ENCODE results near the gene NETO1. TPM values are rescaled to one million over a fixed set of nuclear protein-coding genes. Genes with fewer than 3 reads are reported as not detected.

Gene NETO1
- total RNA-seq, 1 donor from 2014 or later: 19.8 TPM

GRCh38 chr18:72908181-72908580 lies 40.4 kb upstream of the NETO1 start:
- FAIRE-seq: no peak
- Histone ChIP-seq H3K4me2 (ENCODE audit: low read length) (no peak overlapping the region), H4K20me1 (ENCODE audit: insufficient read depth, low read length) (no peaks in the 10 kb centered on the region), H3K27me3 (ENCODE audit: insufficient read depth, low read length) (no peaks in the 10 kb centered on the region), H3K9ac (ENCODE audit: low read length) (no peak overlapping the region), H2AFZ (ENCODE audit: low read depth, low read length) (no peak overlapping the region), H3K4me3 (ENCODE audit: insufficient read depth, low read depth, low read length) (no peak overlapping the region), H3K79me2 (ENCODE audit: insufficient read depth, low read length) (no peaks in the 10 kb centered on the region), H3K9me3 (ENCODE audit: insufficient read depth, low read depth, low read length) (no peaks in the 10 kb centered on the region), H3K4me1 (ENCODE audit: insufficient read depth, low read length) (no peaks in the 10 kb centered on the region), H3K36me3 (ENCODE audit: insufficient read depth, low read length) (no peaks in the 10 kb centered on the region), H3K27ac (ENCODE audit: low read depth, low read length) (no peak overlapping the region)
- no peak for TF ChIP-seq EZH2 (IDR thresholded peaks at IDR 0.05; ENCODE audit: insufficient read depth, low read length)
- TF ChIP-seq CTCF (IDR thresholded peaks at IDR 0.05; ENCODE audit: insufficient read depth, low read depth, low read length): no peak
- no peak overlapping the region for H3K27ac Mint-ChIP-seq (ENCODE audit: unreplicated experiment)
- H3K36me3 Mint-ChIP-seq (ENCODE audit: low read depth, unreplicated experiment): no peaks in the 10 kb centered on the region
- no peak overlapping the region for H3K4me3 Mint-ChIP-seq (ENCODE audit: unreplicated experiment)
- peaks cover 3% of the 10 kb centered on the region for H3K27me3 Mint-ChIP-seq (ENCODE audit: low read depth, unreplicated experiment)
- H3K4me1 Mint-ChIP-seq (ENCODE audit: low read depth, unreplicated experiment): no peaks in the 10 kb centered on the region
- no peaks in the 10 kb centered on the region for H3K9me3 Mint-ChIP-seq (ENCODE audit: unreplicated experiment)
- peak; percentile 7 for DNase-seq (ENCODE audit: low read depth)

DNA sequence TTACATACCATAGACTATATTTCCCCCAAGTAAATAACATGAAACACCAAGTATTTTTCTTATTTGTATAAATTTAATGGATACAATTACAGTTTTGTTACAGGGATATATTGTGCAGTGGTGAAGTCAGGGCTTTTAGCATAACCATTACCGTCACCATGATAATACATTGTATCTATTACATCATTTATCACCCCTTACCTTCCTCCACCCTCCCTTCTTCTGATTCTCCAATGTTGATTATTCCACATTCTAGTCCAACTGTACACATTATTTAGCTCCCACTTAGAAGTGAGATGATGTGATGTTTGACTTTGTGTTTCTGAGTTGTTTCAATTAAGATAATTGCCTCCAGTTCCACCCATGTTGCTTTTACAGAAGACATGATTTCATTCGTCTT lies 35.2 kb upstream of the NETO1 start:
- H3K36me3 ChIP-seq (ENCODE audit: insufficient read depth, low read length): no peaks in the 10 kb centered on the region
- no peak for FAIRE-seq
- H2AFZ ChIP-seq (ENCODE audit: low read depth, low read length): no peak overlapping the region
- H3K79me2 ChIP-seq (ENCODE audit: insufficient read depth, low read length): no peaks in the 10 kb centered on the region
- H3K9ac ChIP-seq (ENCODE audit: low read length): no peak overlapping the region
- H3K4me3 ChIP-seq (ENCODE audit: insufficient read depth, low read depth, low read length): no peak overlapping the region
- H3K4me1 Mint-ChIP-seq (ENCODE audit: low read depth, unreplicated experiment): peaks cover 9% of the 10 kb centered on the region
- H3K27me3 ChIP-seq (ENCODE audit: insufficient read depth, low read length): no peaks in the 10 kb centered on the region
- H3K9me3 ChIP-seq (ENCODE audit: insufficient read depth, low read depth, low read length): no peaks in the 10 kb centered on the region
- no peaks in the 10 kb centered on the region for H3K4me1 ChIP-seq (ENCODE audit: insufficient read depth, low read length)
- no peak overlapping the region for H3K4me2 ChIP-seq (ENCODE audit: low read length)
- H3K27ac ChIP-seq (ENCODE audit: low read depth, low read length): no peak overlapping the region
- TF ChIP-seq EZH2 (IDR thresholded peaks at IDR 0.05; ENCODE audit: insufficient read depth, low read length) (no peak), CTCF (IDR thresholded peaks at IDR 0.05; ENCODE audit: insufficient read depth, low read depth, low read length) (no peak)
- no peaks in the 10 kb centered on the region for H3K36me3 Mint-ChIP-seq (ENCODE audit: low read depth, unreplicated experiment)
- no peak overlapping the region for H3K27ac Mint-ChIP-seq (ENCODE audit: unreplicated experiment)
- peaks cover 3% of the 10 kb centered on the region for H3K27me3 Mint-ChIP-seq (ENCODE audit: low read depth, unreplicated experiment)
- H3K9me3 Mint-ChIP-seq (ENCODE audit: unreplicated experiment): no peaks in the 10 kb centered on the region
- no peaks in the 10 kb centered on the region for H4K20me1 ChIP-seq (ENCODE audit: insufficient read depth, low read length)
- DNase-seq (ENCODE audit: low read depth): no peak
- H3K4me3 Mint-ChIP-seq (ENCODE audit: unreplicated experiment): no peak overlapping the region

DNA sequence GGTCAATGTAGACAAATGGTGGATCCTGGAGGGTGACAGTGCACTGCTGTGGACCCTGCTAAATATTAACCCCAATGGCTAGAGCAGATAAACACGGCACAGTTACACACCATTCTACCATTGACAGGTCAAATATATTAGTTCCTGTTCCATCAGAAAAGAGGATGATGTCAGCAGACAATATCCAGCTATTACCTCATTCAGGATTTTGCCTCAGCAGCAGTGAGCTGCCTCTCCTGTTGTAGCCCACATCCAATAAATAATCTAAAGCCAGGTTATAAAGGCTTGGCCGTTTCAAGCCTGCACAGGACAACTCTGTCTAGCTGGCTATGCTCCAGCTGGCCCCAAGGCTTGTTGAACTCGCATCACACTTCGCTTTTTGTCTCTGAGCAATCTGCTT lies 31.6 kb upstream of the NETO1 start:
- Histone ChIP-seq H2AFZ (ENCODE audit: low read depth, low read length) (no peak overlapping the region), H3K79me2 (ENCODE audit: insufficient read depth, low read length) (no peaks in the 10 kb centered on the region), H3K27me3 (ENCODE audit: insufficient read depth, low read length) (no peaks in the 10 kb centered on the region), H3K9ac (ENCODE audit: low read length) (no peak overlapping the region), H3K4me1 (ENCODE audit: insufficient read depth, low read length) (no peaks in the 10 kb centered on the region), H4K20me1 (ENCODE audit: insufficient read depth, low read length) (no peaks in the 10 kb centered on the region), H3K9me3 (ENCODE audit: insufficient read depth, low read depth, low read length) (no peaks in the 10 kb centered on the region), H3K36me3 (ENCODE audit: insufficient read depth, low read length) (no peaks in the 10 kb centered on the region), H3K27ac (ENCODE audit: low read depth, low read length) (no peak overlapping the region), H3K4me3 (ENCODE audit: insufficient read depth, low read depth, low read length) (no peak overlapping the region), H3K4me2 (ENCODE audit: low read length) (no peak overlapping the region)
- H3K36me3 Mint-ChIP-seq (ENCODE audit: low read depth, unreplicated experiment): no peaks in the 10 kb centered on the region
- no peak overlapping the region for H3K4me3 Mint-ChIP-seq (ENCODE audit: unreplicated experiment)
- H3K27ac Mint-ChIP-seq (ENCODE audit: unreplicated experiment): peak overlapping the region; percentile 8
- peaks cover 13% of the 10 kb centered on the region for H3K4me1 Mint-ChIP-seq (ENCODE audit: low read depth, unreplicated experiment)
- H3K9me3 Mint-ChIP-seq (ENCODE audit: unreplicated experiment): no peaks in the 10 kb centered on the region
- TF ChIP-seq EZH2 (IDR thresholded peaks at IDR 0.05; ENCODE audit: insufficient read depth, low read length) (no peak), CTCF (IDR thresholded peaks at IDR 0.05; ENCODE audit: insufficient read depth, low read depth, low read length) (no peak)
- H3K27me3 Mint-ChIP-seq (ENCODE audit: low read depth, unreplicated experiment): peaks cover 3% of the 10 kb centered on the region
- no peak for DNase-seq (ENCODE audit: low read depth)
- no peak for FAIRE-seq

Data from astrocyte (in vitro differentiated cells and primary cell).